PC-9 (cell line): ENCODE measurements around the gene TRAPPC8.

Experiments used
- EZH2 ChIP-seq: fragments of 200-600 bp; sonication (generic); IDR thresholded peaks from 2 replicates; pipeline ENCODE4 v1.8.0; 2017; ENCODE audit warnings: antibody characterized with exemption, low read depth
- TF ChIP-seq, protein P1 (sequence below): fragments of 200-600 bp; sonication (generic); conservative IDR thresholded peaks from 2 replicates; pipeline ENCODE4 v1.6.1; 2017; ENCODE audit warnings: mixed run types, antibody characterized with exemption, mild to moderate bottlenecking, moderate library complexity

DNA sequence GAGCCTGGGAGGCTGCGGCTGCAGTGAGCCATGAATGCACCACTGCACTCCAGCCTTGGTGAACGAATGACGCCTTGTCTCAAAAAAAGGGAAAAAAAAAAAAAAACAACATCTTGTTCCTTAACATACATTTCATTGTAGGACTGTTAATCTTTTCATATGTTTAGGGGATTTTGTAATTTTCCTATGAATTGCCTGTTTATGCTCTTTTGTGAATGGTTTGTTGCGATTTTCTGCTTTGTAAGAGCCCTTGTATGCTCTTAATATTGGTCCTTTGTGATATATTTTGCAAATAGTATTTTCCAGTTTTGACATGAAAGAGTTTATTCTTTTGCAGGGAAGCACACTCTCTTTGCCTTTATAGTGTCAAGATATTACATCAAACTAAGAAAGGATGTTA is 50.0 kb downstream of the TRAPPC8 start:
- TF ChIP-seq, protein P1, sequence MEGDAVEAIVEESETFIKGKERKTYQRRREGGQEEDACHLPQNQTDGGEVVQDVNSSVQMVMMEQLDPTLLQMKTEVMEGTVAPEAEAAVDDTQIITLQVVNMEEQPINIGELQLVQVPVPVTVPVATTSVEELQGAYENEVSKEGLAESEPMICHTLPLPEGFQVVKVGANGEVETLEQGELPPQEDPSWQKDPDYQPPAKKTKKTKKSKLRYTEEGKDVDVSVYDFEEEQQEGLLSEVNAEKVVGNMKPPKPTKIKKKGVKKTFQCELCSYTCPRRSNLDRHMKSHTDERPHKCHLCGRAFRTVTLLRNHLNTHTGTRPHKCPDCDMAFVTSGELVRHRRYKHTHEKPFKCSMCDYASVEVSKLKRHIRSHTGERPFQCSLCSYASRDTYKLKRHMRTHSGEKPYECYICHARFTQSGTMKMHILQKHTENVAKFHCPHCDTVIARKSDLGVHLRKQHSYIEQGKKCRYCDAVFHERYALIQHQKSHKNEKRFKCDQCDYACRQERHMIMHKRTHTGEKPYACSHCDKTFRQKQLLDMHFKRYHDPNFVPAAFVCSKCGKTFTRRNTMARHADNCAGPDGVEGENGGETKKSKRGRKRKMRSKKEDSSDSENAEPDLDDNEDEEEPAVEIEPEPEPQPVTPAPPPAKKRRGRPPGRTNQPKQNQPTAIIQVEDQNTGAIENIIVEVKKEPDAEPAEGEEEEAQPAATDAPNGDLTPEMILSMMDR = no peak
- TF ChIP-seq EZH2 = no peak
